GM19023 (cell line): ENCODE measurements around the gene ATP9B.

Source experiments
- ATAC-seq: cut with Tn5 transposase; IDR thresholded peaks from one replicate; pipeline ENCODE4 v1.9.1; 2021; ENCODE audit warnings: mild to moderate bottlenecking, moderate library complexity; ENCODE audit not compliant: unreplicated experiment

Gene ATP9B

GRCh38 chr18:79193826-79194225, 124.6 kb downstream of the ATP9B start:
- no peak for ATAC-seq

GRCh38 chr18:79195716-79196683, 126.8 kb downstream of the ATP9B start:
- no peak for ATAC-seq

GRCh38 chr18:79197531-79197930, 128.3 kb downstream of the ATP9B start:
- no peak for ATAC-seq

GRCh38 chr18:79199691-79200374, 130.6 kb downstream of the ATP9B start:
- ATAC-seq, result no peak

GRCh38 chr18:79200546-79201268, 131.5 kb downstream of the ATP9B start:
- ATAC-seq, result no peak

GRCh38 chr18:79203017-79203605, 133.9 kb downstream of the ATP9B start:
- ATAC-seq, result no peak

GRCh38 chr18:79204889-79205807, 136.0 kb downstream of the ATP9B start:
- no peak for ATAC-seq

- no peak for ATAC-seq
These were observed 137.2 kb downstream of the ATP9B start for GRCh38 chr18:79206444-79206843.

- ATAC-seq, result no peak
These were observed 139.7 kb downstream of the ATP9B start for GRCh38 chr18:79208906-79209305.

- ATAC-seq, result no peak
These were observed 141.1 kb downstream of the ATP9B start for GRCh38 chr18:79210002-79210910.

GRCh38 chr18:79211844-79212243, 142.7 kb downstream of the ATP9B start:
- ATAC-seq, result no peak

- ATAC-seq, result no peak
These were observed 144.9 kb downstream of the ATP9B start for GRCh38 chr18:79214056-79214455.

GRCh38 chr18:79216176-79216575, 147.0 kb downstream of the ATP9B start:
- no peak for ATAC-seq

GRCh38 chr18:79217979-79218604, 148.9 kb downstream of the ATP9B start:
- no peak for ATAC-seq

GRCh38 chr18:79218605-79219190, 149.5 kb downstream of the ATP9B start:
- no peak for ATAC-seq

- ATAC-seq, result no peak
These were observed 151.9 kb downstream of the ATP9B start for GRCh38 chr18:79221136-79221535.

- no peak for ATAC-seq
These were observed 153.6 kb downstream of the ATP9B start for GRCh38 chr18:79222790-79223189.

- no peak for ATAC-seq
These were observed 154.2 kb downstream of the ATP9B start for GRCh38 chr18:79223431-79223830.
